GM18508 (cell line): Measurements from ENCODE around the gene USP15.
"Not testable (repeated sequence)": the region's sequence is repeated elsewhere in the genome, so short reads cannot be mapped to it uniquely, and the experiment has no call there.

Source experiments
- ATAC-seq: cut with Tn5 transposase; IDR thresholded peaks from one replicate; pipeline ENCODE4 v1.9.1; 2021; ENCODE audit warnings: moderate number of reproducible peaks; ENCODE audit not compliant: insufficient read depth, unreplicated experiment

USP15 gene

DNA sequence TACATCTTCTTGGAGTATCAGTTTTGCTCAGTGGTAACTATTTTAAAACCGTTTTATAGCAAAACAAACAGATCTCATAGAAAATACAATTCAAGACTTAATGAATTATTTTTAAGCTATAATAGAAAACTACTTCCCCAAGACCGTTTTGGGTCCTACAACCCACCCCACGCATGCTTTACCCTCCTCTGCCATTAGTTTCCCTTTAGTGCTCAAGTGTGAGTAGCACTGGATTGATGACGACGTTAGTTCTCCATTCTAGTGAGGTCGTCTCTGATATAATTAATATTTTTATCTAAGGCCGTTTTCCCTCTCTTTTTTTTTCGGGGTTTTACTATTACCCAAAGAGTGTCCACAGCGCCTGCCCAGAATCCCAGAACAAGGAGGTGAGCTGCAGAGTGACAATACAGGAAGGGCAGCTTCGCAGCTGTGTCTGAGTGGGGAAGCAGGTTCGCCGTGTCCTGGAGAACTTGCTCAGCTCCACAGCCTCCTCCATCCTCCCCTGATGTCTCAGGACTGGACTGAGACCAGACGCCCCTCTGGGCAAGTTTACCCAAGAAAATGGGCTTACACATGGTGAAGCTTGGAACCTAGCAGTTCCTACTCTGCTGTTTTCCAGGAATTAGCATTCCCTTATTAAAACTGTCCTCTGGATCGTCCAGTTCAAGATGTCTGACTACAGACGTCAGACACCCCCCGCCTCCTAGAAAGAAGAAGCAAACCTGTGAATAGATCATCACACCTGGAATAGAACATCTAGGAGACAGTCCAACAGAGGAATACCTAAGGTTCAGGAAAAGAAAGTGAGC lies 174.5 kb downstream of the USP15 start:
- ATAC-seq = no peak

DNA sequence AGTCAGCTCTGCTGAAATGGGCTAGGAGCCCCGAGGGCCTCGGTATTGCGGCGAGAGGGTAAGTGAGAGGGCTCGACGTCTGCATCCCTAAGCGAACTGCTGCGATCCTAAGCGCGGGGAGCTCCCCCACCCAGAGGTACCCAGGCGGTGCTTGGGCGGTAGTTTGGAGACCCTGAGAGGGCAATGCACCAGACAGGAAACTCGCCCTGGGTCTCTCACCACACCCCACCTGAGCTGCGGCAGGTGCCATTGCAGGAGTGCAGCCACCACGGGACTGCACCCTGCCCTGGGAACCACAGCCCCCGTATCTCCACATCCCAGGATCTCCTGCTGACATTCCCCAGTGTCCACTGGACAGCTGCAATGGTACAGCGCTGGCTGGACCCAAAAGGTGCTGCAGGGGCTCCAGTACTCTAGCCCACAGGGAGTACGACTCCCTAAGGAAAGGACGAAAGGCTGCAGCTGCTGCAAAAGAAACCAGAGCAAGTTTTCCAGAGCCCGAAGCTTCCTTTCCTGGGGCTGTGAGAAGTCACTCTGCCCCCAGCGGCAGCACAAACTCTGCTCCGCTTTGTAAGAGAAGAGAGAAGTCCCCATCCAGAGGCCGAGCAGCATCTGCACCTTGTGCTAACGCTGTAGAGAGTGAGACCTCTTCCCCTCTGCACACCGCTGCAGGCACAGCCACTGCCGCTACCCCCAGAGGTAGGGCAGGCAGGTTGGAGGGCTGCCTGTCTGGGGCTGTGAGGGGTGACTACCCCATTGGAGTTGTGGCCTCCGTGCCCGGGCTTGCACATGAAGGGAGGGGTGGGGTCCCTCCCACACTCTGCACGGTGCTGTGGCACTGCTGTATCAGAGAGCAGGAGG lies 175.3 kb downstream of the USP15 start:
- ATAC-seq = peak; percentile 60

DNA sequence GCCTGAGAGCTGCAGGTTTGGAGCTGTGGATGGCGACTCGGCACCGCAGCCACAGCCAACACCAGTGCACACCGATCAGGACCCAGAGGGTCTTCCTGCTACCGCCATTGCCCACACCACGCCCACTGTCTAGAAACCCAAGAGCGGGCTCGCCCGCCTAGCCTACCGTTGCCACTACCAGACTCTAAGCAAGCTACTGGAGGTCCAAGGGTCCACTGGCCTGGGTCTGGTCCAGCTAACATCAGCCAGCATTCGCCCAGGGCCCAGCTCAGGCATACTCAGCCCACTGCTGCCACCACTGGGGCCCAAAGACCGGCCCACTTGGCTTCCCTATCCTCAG lies 175.9 kb downstream of the USP15 start:
- ATAC-seq = no peak

DNA sequence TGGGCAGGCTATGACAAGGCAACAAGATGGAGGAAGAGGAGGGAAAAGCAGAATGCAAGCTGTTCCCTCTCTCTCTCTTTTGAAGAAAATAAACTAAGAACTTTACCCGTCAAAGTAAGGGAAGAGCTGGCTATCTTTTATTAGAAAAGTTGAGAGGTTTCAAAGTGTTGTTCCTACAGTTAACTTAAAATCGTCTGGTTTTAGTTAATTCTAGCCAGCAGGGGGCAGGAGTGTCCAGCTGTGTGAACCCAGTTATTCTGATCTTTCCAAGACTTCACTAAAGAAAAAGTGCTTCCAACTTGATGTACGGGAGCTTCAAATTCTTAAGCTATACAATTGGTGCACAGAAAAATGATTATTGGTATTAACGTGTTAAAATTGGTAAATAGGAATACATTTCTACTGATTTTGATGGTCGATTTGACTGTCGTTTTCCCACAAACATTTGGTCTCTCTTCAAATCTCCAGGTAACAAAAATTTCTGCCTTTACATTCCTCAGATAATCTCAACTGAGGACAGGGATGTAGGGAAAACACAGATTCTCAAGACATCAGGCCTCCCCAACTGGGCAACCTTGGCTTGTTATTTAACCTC lies 178.0 kb downstream of the USP15 start:
- no peak for ATAC-seq

DNA sequence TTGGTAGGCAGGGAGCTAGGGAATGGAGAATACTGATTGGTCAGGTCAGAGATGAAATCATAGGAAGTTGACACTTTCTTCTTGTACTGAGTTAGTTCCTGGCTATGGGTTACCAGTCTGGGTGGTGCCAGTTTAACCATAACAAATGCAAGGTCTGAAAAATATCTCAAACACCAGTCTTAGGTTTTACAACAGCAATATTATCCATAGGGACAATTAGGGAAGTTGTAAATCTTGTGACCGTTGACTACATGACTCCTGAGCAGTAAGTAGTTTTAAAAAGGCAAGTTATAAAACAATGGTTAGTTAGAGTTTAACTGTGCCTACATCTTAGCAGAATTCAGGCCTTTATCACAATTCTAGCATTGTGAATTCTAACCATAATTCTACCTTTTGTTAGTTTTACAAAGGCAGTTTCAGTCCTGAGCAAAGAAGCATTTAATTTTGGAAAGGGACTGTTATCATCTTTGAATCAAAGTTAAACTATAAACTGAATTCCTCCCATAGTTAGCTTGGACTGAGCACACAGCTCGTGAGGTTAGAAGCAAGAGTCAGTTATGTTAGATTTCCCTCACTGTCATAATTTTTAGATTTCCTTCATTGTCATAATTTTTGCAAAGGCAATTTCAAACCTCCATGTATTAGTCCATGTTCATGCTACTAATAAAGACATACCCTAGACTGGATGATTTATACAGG lies 186.7 kb downstream of the USP15 start:
- no peak for ATAC-seq

DNA sequence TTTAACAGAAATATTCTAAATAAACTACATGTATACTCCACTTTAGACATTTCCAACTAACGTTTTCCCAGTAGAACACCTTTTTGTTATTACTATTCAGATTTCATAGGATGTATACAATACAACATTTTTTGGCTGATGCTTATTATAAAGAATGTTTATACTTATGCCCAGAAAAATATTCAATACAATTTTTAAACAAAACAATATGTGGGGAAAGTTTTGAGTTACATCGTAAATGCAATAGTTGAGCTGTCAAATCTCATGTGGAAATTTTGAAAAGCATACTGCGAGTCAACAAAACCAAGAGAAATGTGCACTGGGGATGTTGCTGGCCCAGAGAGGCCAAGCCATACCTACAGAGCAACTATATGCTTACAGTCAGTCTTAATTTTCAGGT lies 188.2 kb downstream of the USP15 start:
- no peak for ATAC-seq

DNA sequence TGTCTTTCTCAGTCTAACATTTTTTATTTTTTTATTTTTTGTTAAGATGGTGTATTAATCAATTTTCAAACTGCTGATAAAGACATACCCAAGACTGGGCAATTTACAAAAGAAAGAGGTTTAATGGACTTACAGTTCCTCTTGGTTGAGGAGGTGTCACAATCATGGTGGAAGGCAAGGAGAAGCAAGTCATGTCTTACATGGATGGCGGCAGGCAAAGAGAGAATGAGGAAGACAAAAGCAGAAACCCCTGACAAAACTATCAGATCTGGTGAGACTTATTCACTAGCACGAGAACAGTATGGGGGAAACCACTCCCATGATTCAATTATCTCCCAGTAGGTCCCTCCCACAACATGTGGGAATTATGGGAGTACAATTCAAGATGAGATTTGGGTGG lies 195.2 kb downstream of the USP15 start:
- not testable (repeated sequence) for ATAC-seq

DNA sequence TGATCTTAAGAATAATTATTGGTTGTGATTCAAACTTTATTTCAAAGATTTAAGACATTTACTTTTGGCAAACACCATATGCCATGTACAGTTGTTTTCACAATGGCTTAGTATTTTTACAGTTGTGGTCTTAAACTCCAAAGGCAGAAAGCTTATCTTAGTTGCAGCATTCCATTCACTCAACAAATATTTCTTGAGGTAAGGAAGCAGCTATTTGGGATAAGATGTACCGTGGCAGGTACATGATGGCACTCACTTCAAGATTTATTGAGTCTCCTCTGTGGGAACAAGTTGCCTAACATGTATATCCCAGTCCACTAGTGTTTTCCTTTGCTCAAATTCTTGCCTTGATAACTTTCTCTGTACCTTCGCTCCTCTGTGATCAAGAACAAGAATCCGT lies 198.4 kb downstream of the USP15 start:
- ATAC-seq = no peak

DNA sequence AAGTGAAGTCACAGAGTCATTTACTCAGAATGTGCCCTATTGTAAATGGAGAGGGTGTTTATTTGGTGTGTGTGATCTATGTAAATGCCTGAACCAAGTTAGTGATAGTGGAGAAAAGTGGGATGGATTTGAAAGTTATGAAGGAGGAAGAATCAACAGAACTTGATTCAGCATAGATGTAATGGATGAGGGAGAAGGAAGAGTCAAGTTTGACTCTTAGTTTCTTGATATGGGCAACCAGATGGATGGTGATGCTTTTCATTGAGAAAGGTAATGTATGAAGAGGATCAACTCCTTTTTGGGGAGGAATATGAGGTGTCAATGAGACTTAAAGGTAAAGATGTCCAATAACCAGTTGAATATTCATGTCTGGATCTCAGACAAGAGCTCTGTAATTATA lies 199.8 kb downstream of the USP15 start:
- ATAC-seq = no peak

DNA sequence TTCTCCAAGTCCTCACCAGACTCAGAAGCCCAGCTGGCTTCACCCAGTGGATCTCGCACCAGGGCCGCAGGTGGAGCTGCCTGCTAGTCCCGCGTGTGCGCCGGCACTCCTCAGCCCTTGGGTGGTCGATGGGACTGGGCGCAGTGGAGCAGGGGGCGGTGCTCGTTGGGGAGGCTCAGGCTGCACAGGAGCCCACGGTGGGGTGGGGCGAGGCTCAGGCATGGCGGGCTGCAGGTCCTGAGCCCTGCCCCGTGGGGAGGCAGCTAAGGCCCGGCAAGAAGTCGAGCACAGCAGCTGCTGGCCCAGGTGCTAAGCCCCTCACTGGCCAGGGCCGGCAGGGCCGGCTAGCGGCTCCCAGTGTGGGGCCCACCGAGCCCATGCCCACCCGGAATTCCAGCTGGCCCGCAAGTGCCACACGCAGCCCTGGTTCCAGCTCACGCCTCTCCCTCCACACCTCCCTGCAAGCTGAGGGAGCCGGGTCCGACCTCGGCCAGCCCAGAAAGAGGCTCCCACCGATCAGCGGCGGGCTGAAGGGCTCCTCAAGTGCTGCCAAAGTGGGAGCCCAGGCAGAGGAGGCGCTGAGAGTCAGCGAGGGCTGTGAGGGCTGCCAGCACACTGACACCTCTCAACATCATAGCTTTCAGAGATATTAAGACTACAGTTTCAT lies 201.1 kb downstream of the USP15 start:
- not testable (repeated sequence) for ATAC-seq

DNA sequence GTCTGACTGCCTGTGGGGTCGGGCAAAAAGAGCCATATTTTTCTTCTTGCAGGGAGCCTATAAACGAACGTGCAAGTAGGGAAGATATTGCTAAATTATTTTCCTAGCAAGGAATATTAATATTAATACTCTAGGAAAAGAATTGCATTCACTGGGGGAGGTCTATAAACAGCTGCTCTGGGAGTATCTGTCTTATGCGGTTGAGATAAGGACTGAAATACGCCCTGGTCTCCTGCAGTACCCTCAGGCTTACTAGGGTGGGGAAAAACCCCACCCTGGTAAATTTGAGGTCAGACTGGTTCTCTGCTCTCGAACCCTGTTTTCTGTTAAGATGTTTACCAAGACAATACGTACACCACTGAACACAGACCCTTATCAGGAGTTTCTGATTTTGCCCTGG lies 203.0 kb downstream of the USP15 start:
- not testable (repeated sequence) for ATAC-seq
